ENCODE data around the gene B3GALT4. TPM values are rescaled to one million over a fixed set of nuclear protein-coding genes. Genes with fewer than 3 reads are reported as not detected.
"Not testable (repeated sequence)": the region's sequence is repeated elsewhere in the genome, so short reads cannot be mapped to it uniquely, and the experiment has no call there.

Gene B3GALT4
- total RNA-seq, 1 experiment from 2014 or later = 0.16 TPM

DNA sequence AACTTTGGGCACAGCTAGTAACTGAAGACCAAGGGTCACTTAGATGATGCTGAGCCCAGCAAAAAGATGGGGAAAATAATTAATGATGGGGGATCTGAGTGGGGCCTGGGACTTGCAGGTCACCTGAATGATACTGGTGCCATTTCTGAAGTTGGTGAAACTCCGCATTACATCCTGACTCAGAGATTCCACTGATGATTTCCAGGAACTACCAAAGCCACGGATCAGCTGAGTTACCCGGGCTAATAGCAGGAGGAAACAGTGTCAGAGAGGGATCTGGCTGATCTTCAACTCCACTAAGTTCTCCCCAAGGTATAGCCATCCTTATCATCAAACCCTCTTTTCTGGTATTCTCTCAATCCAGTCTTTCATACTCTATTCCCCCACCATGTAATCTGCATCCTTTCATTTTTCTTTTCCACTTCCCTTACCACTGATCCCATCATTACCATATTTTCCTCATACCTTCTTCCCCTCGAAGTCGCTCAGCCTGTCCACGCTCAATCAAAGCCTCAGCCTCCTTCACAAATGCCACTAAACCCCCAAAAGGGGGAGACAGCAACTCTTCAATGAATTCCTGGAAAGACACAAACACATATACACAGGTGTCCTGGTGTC, 25.4 kb upstream of the B3GALT4 start:
- H3K4me3 ChIP-seq = no peak overlapping the region
- H3K36me3 ChIP-seq = peaks cover 13% of the 10 kb centered on the region; the same call in 1 of the 2 replicates
- no peak for DNase-seq (ENCODE audit: low read depth in 1 of 2, low spot score in 2 of 2)
- no peak overlapping the region for H3K27ac ChIP-seq
- no peaks in the 10 kb centered on the region for H3K9me3 ChIP-seq (replicated peaks)
- H3K4me1 ChIP-seq (replicated peaks) = peaks cover 26% of the 10 kb centered on the region
- no peaks in the 10 kb centered on the region for H3K27me3 ChIP-seq (replicated peaks)

DNA sequence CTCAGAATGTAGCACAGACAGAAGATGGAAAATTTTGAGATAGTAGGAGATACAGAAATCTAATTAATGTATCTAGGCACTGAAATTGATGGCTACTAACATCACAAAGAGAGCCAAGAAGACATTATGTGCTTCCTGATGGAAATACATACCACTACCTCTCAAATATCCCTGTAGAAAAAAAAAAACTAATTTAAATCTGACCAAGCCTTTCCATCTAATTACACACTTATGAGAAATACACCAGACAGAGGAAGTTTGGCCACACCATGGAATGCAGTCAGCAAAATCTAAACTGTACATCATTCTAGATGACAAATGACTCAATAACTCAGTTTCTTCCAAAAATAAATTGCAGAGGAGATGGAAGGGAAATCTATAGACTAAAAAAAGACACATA, 24.2 kb upstream of the B3GALT4 start:
- Histone ChIP-seq H3K4me3 (no peak overlapping the region), H3K27me3 (replicated peaks) (no peaks in the 10 kb centered on the region), H3K4me1 (replicated peaks) (peaks cover 26% of the 10 kb centered on the region), H3K36me3 (peaks cover 16% of the 10 kb centered on the region; the same call in 1 of the 2 replicates), H3K27ac (no peak overlapping the region), H3K9me3 (replicated peaks) (no peaks in the 10 kb centered on the region)
- no peak for DNase-seq (ENCODE audit: low read depth in 1 of 2, low spot score in 2 of 2)

DNA sequence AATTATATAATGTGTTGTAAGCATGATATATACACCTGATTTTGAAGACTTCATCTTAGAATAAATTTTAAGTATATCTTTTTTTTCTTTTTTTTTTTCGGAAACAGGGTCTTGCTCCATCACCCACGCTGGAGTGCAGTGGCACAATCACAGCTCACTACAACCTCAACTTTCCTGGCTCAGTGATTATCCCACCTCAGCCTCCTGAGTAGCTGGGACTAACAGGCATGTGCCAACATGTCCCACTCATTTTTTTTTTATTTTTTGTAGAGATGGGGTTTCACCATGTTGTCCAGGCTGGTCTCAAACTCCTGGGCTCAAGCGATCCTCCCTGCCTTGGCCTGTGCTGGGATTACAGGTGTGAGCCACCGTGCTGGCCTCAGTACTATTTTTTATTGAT, 22.3 kb upstream of the B3GALT4 start:
- Histone ChIP-seq H3K27me3 (replicated peaks) (no peaks in the 10 kb centered on the region), H3K9me3 (replicated peaks) (no peaks in the 10 kb centered on the region), H3K27ac (no peak overlapping the region), H3K4me1 (replicated peaks) (peaks cover 13% of the 10 kb centered on the region), H3K4me3 (no peak overlapping the region), H3K36me3 (peaks cover 17% of the 10 kb centered on the region)
- no peak for DNase-seq (ENCODE audit: low read depth in 1 of 2, low spot score in 2 of 2)

DNA sequence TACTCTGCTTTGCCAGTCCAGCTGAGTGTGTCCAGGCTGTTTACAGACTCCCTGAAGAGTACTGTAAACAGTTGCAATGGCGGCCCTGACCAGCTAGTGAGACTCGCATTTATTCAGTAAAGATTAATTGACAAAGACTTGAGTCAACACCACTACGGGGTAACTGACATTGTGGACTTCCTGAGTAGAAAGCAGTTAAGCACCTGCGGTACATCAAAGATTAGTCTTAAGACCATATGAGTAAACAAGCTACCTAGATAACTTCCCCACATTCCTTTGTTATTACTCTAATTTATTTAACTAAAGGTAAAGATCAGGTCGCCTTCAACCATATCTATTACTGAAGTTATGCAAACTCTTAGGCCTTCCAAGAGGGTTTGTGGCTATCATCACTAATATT, 17.9 kb upstream of the B3GALT4 start:
- Histone ChIP-seq H3K4me1 (replicated peaks) (0 out of 2 replicates have a peak, but pooled peaks cover 5% of the 10 kb centered on the region), H3K4me3 (no peak overlapping the region), H3K27me3 (replicated peaks) (no peaks in the 10 kb centered on the region), H3K36me3 (peaks cover 22% of the 10 kb centered on the region), H3K27ac (no peak overlapping the region), H3K9me3 (replicated peaks) (no peaks in the 10 kb centered on the region)
- no peak for DNase-seq (ENCODE audit: low read depth in 1 of 2, low spot score in 2 of 2)

DNA sequence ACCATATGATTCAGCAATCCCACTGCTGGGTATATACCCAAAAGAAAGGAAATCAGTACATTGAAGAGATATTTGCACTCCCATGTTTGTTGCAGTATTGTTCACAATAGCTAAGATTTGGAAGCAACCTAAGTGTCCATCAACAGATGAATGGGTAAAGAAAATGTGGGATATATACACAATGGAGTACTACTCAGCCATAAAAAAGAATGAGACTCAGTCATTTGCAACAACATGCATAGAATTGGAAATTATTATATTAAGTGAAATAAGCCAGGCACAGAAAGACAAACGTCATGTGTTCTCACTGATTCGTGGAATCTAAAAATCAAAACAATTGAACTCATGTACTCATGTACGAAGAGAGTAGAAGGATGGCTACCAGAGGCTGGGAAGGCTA, 14.4 kb upstream of the B3GALT4 start:
- H3K4me1 ChIP-seq (replicated peaks); H3K27me3 ChIP-seq (replicated peaks); H3K27ac ChIP-seq; H3K4me3 ChIP-seq; H3K9me3 ChIP-seq (replicated peaks); DNase-seq (ENCODE audit: low read depth in 1 of 2, low spot score in 2 of 2): not testable (repeated sequence)
- H3K36me3 ChIP-seq = peaks cover 42% of the 10 kb centered on the region

DNA sequence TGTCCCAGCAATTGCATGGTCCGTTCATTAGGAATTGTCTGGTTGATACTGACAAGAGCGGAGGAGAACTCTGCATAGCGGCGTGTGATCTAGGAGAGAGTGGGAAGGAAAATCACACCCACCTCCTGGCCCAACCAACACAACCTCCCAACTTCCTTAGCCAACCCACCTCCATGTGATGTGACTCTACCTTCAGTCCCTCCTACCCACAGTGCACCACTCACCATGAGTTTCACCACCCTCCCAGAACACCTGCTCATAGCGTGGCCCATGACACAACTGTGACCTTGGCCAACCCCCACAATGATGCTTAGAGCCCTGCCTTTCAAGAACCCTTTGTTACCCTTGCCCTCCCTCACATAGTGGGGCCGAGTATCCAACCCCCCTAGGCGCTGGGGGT, 12.9 kb upstream of the B3GALT4 start:
- H3K9me3 ChIP-seq (replicated peaks) = no peaks in the 10 kb centered on the region
- H3K4me3 ChIP-seq = no peak overlapping the region
- no peak overlapping the region for H3K27ac ChIP-seq
- DNase-seq (ENCODE audit: low read depth in 1 of 2, low spot score in 2 of 2) = no peak
- H3K4me1 ChIP-seq (replicated peaks) = 0 out of 2 replicates have a peak, but pooled peaks cover 5% of the 10 kb centered on the region
- no peaks in the 10 kb centered on the region for H3K27me3 ChIP-seq (replicated peaks)
- H3K36me3 ChIP-seq = peaks cover 54% of the 10 kb centered on the region

DNA sequence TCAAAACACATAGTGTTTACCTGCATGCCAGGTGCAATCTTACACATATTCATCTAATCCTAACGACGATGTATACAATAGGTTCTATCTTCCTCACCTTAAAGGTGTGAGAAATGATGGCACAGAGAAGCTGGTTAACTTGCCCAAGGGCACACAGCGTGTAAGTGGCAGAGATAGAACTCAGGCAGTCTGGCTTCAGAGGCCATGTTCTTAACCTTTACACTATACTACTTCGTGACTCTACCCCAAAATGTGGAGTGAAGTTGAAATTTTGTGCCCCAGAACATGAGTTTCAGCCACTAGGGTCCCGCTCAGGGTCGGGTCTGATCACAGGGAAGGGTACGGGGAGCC, 5.8 kb upstream of the B3GALT4 start:
- no peaks in the 10 kb centered on the region for H3K9me3 ChIP-seq (replicated peaks)
- H3K27me3 ChIP-seq (replicated peaks) = no peaks in the 10 kb centered on the region
- DNase-seq (ENCODE audit: low read depth in 1 of 2, low spot score in 2 of 2) = no peak
- H3K36me3 ChIP-seq = peaks cover 78% of the 10 kb centered on the region
- peak overlapping the region; percentile 83 for H3K27ac ChIP-seq
- H3K4me3 ChIP-seq = peak overlapping the region; percentile 58
- H3K4me1 ChIP-seq (replicated peaks) = peaks cover 23% of the 10 kb centered on the region

DNA sequence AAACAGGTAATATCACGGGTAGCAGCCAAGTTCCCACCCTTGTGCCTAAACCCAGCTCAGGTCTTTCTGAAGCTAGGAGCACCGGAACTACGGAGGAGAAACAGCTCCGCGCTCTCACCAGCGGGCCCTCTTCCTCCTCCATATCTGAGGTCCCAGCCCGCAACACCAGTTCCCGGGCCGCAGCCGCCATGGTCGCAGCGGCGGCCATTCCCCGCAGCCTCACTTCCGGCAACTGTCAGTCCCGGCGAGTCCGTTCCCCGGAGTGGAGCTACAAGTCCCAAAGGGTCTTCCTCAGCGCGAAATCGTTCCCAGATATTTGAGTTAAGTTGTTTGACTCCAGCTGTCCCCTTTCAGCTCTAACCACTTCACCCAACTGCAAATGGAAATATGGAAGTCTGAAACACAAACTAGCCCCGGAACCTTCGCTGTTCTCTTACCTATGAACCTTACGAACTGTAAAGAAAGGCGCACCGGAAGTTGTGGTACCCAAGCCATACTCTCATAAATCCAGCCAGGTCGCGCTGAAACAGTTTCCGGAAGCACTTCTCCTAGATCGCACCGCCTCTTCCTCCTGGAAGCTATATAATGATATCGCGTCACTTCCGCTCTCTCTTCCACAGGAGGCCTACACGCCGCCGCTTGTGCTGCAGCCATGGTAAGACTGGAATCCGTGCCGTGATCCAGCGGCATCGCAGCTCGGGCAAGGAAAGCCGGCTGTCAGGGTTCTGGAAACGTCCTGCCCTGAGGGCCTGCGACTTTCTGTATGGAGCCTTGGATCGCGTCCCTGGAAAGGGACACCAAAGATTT, 5.3 kb upstream of the B3GALT4 start, which contains the start of the genes RPS18 and VPS52:
Gene RPS18, plus strand, starts transcription at position 608 of the 807 bp plus-strand sequence. Its CDS starts 45 bp downstream, at position 653.
Gene VPS52, minus strand, starts transcription at position 409 of the 807 bp plus-strand sequence. Its CDS starts 201 bp downstream, at position 208.
- peak; percentile 96 for DNase-seq (ENCODE audit: low read depth in 1 of 2, low spot score in 2 of 2)
- Histone ChIP-seq H3K9me3 (replicated peaks) (no peaks in the 10 kb centered on the region), H3K4me1 (replicated peaks) (peaks cover 23% of the 10 kb centered on the region), H3K36me3 (peaks cover 78% of the 10 kb centered on the region), H3K27ac (peak within 1 kb of the TSS; percentile 83), H3K4me3 (peak within 1 kb of the TSS; percentile 58), H3K27me3 (replicated peaks) (no peaks in the 10 kb centered on the region)

DNA sequence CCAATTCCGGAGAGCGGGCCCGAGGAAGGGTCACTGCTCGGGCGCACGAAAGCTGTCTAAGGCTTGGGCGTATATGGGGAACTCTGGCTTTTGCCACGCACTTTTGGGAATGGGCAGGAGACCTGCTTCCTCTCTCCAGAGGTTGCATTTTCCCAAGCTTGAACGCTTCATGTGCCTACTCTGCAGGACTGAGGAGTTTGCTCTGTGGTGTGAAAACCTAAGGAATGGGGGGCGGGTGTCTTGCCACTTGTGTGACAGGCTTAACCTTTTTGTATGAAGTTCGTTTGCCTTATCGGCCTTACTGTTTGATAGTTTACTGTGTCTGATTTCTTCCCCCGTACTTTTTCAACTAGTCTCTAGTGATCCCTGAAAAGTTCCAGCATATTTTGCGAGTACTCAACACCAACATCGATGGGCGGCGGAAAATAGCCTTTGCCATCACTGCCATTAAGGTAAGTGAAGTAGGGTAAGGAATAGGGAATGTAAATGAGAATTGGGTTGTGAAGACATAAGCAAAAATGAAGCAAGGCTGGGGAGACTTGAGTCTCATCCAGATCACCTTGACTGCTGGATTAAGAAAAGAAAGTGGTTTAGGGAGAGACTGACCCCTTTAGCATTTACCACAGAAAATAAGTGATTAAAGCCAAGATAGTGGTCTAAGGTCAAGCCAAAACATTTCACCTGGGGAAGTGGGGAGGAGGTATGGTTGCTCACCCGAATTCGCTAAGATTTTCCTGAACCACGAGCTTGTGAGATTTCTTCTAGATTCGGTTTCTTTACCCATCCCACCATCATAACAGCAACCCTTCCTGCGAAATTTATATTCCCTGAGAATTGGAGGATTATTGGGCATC, 4.4 kb upstream of the B3GALT4 start:
- peaks cover 23% of the 10 kb centered on the region for H3K4me1 ChIP-seq (replicated peaks)
- peak overlapping the region; percentile 43 for H3K27ac ChIP-seq

DNA sequence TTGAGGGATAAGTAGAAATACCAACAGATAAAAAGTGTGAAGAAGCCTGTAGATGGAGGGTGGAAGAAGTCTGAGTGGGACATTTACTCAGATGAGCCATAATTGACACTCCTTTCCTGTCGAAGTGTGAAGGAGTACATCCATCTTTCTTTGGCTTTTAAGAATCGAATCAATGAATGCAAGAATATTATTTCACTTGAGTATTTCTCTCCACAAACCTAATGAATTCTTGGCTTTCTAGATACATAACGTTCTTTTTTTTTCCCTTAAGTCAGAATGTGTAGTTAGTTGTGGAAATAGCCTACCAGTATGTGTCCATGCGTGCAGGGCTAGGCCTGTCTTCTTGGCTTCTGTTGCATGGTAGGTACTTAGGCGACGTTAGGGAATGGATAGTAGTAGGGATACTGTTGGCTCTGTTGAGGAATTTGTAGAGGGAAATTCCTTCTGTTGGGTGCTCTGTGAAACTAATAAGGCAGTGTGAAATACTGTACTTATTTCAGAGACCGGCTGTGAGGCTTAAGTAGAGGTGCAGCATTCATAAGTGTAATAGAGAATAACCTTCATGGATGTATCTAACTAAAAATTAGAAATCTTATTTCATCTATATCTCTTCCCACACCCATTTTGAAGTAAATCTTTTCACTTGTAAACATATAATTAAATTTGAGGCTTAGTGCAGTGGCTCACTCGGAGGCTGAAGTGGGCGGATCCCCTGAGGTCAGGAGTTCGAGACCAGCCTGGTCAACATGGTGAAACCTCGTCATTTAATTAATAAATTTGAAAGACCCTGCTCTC, 3.6 kb upstream of the B3GALT4 start:
- Histone ChIP-seq H3K4me3 (peak overlapping the region; percentile 58), H3K4me1 (replicated peaks) (peaks cover 23% of the 10 kb centered on the region), H3K27ac (0 out of 2 replicates have a peak overlapping the region, but pooled peaks have one; percentile 43), H3K36me3 (peaks cover 78% of the 10 kb centered on the region), H3K27me3 (replicated peaks) (no peaks in the 10 kb centered on the region), H3K9me3 (replicated peaks) (no peaks in the 10 kb centered on the region)
- DNase-seq (ENCODE audit: low read depth in 1 of 2, low spot score in 2 of 2) = no peak

More for the DNA sequence above, 4.4 kb upstream of the B3GALT4 start:
- peak overlapping the region; percentile 58 for H3K4me3 ChIP-seq
- H3K9me3 ChIP-seq (replicated peaks) = no peaks in the 10 kb centered on the region
- H3K36me3 ChIP-seq = peaks cover 78% of the 10 kb centered on the region
- no peak for DNase-seq (ENCODE audit: low read depth in 1 of 2, low spot score in 2 of 2)
- H3K27me3 ChIP-seq (replicated peaks) = no peaks in the 10 kb centered on the region

DNA sequence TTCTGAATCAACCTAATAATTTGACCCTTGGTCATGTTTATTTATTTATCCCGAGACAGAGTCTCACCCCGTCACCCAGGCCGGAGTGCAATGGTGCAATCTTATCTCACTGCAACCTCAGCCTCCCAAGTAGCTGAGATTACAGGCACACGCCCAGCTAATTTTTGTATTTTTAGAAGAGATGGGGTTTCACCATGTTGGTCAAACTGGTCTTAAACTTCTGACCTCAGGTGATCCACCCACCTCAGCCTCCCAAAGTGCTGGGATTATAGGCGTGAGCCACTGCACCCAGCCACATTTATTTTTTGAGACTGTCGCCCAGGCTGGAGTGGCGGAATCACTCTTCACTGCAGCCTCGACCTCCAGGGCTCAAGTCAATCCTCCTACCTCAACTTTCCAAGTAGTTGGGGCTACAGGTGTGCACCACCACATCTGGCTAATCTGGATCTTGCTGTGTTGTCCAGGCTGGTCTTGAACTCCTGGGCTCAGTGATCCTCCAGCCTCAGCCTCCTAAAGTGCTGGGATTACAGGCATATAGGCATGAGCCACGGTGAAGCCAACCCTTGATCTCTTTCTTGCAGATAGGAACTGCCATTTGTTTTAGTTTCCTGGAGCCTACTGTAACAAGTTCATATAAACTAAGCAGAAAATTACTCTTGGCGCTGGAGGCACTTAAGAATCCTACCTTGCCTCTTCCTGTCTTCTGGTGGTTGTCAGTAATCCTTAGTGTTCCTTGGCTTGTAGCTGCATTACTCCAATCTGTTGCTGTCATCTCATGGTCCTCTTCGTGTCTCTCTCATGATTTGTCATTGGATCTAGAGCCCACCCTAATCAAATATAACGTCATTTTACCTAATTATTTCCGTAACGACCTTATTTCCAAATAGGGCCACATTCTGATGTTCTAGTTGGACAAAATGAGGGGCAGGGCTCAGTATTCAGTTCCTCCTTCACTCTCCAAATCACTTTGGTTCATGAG, 2.7 kb upstream of the B3GALT4 start:
- H3K27ac ChIP-seq = no peak overlapping the region
- DNase-seq (ENCODE audit: low read depth in 1 of 2, low spot score in 2 of 2) = no peak
- no peak overlapping the region for H3K4me3 ChIP-seq
- H3K36me3 ChIP-seq = peaks cover 78% of the 10 kb centered on the region
- H3K27me3 ChIP-seq (replicated peaks) = no peaks in the 10 kb centered on the region
- peaks cover 23% of the 10 kb centered on the region for H3K4me1 ChIP-seq (replicated peaks)
- no peaks in the 10 kb centered on the region for H3K9me3 ChIP-seq (replicated peaks)

All from SJSA1 (cell line).